ENCODE results near the gene ZCCHC2.

ZCCHC2 gene

GRCh38 chr18:62531931-62532330, 9.1 kb downstream of the ZCCHC2 start:
- Histone ChIP-seq H4K91ac (ENCODE audit: low read length) (no peak overlapping the region), H4K8ac (ENCODE audit: low read length) (no peak overlapping the region)

DNA sequence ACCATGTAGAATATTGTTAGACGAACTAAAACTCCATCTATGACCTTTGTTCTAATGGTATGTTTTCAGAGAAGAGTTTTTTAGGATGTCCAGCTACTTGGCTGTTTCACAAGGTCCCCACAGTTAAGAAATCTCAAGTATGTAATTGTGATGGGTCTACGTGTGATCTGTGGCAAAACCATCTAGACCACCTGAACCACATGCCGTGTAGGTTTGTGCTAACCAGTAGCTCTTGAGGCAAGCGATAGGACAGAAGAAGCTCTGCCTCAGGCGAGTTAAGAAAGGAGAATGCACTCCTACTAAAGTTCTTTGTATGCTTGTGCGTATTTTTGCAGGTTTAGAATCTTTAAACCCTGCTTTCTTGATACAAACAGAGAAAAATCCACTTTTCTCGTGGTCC, 13.2 kb downstream of the ZCCHC2 start:
- Histone ChIP-seq H3K23ac (ENCODE audit: low read length in 2 of 2) (no peak overlapping the region), H2BK15ac (ENCODE audit: low read depth, poor library complexity, severe bottlenecking) (no peak overlapping the region), H3K9ac (ENCODE audit: low read length) (no peak overlapping the region), H3K4me3 (ENCODE audit: insufficient read depth in 1 of 2, low read depth in 1 of 2, low read length in 2 of 2) (no peak overlapping the region), H3K79me1 (replicated peaks; ENCODE audit: low read length, poor library complexity, severe bottlenecking) (peaks cover 24% of the 10 kb centered on the region), H2AK5ac (ENCODE audit: low read length, severe bottlenecking) (no peak overlapping the region), H3K4ac (ENCODE audit: low read depth in 1 of 2, low read length in 2 of 2) (no peak overlapping the region), H4K8ac (ENCODE audit: low read length) (no peak overlapping the region), H3K18ac (ENCODE audit: low read depth in 1 of 2, low read length in 2 of 2) (no peak overlapping the region), H3K4me1 (ENCODE audit: control insufficient read depth, insufficient read depth, low read depth, low read length) (peaks cover 8% of the 10 kb centered on the region), H3K4me2 (ENCODE audit: low read length, poor library complexity, severe bottlenecking) (no peak overlapping the region), H4K91ac (ENCODE audit: low read length) (no peak overlapping the region), H3K9me3 (ENCODE audit: control insufficient read depth, low read length) (no peaks in the 10 kb centered on the region), H3K14ac (ENCODE audit: low read length in 2 of 2) (no peak overlapping the region), H2AFZ (ENCODE audit: low read depth, low read length) (no peak overlapping the region), H2BK12ac (ENCODE audit: low read length in 2 of 2) (no peak overlapping the region), H3K27ac (ENCODE audit: low read length, poor library complexity, severe bottlenecking) (no peak overlapping the region), H3K36me3 (ENCODE audit: control insufficient read depth in 1 of 2, insufficient read depth in 2 of 2, low read depth in 1 of 2, low read length in 2 of 2) (peaks cover 0 to 13% of the 10 kb centered on the region in 2 experiments), H2BK120ac (ENCODE audit: low read depth, low read length) (no peak overlapping the region), H3K27me3 (ENCODE audit: control insufficient read depth in 1 of 2, insufficient read depth in 1 of 2, low read length in 2 of 2) (no peaks in the 10 kb centered on the region), H2BK5ac (ENCODE audit: low read depth, low read length, poor library complexity, severe bottlenecking) (no peak overlapping the region)
- WGBS: 96% methylated on average over 7 of the region's 7 CpGs
- DNase-seq: no peak

More at GRCh38 chr18:62531931-62532330, 9.1 kb downstream of the ZCCHC2 start:
- Histone ChIP-seq H3K4ac (ENCODE audit: low read depth in 1 of 2, low read length in 2 of 2) (no peak overlapping the region), H2BK5ac (ENCODE audit: low read depth, low read length, poor library complexity, severe bottlenecking) (no peak overlapping the region), H3K36me3 (ENCODE audit: control insufficient read depth in 1 of 2, insufficient read depth in 2 of 2, low read depth in 1 of 2, low read length in 2 of 2) (no peaks in the 10 kb centered on the region), H3K14ac (ENCODE audit: low read length in 2 of 2) (no peak overlapping the region), H3K79me1 (replicated peaks; ENCODE audit: low read length, poor library complexity, severe bottlenecking) (peaks cover 21% of the 10 kb centered on the region), H3K18ac (ENCODE audit: low read depth in 1 of 2, low read length in 2 of 2) (no peak overlapping the region), H3K23ac (ENCODE audit: low read length in 2 of 2) (no peak overlapping the region), H2AFZ (ENCODE audit: low read depth, low read length) (no peak overlapping the region), H3K27me3 (ENCODE audit: control insufficient read depth in 1 of 2, insufficient read depth in 1 of 2, low read length in 2 of 2) (no peaks in the 10 kb centered on the region), H3K9ac (ENCODE audit: low read length) (no peak overlapping the region), H2BK12ac (ENCODE audit: low read length in 2 of 2) (no peak overlapping the region), H3K4me2 (ENCODE audit: low read length, poor library complexity, severe bottlenecking) (no peak overlapping the region), H3K27ac (ENCODE audit: low read length, poor library complexity, severe bottlenecking) (no peak overlapping the region), H3K4me1 (ENCODE audit: control insufficient read depth, insufficient read depth, low read depth, low read length) (peaks cover 2% of the 10 kb centered on the region), H2BK15ac (ENCODE audit: low read depth, poor library complexity, severe bottlenecking) (no peak overlapping the region), H3K9me3 (ENCODE audit: control insufficient read depth, low read length) (no peaks in the 10 kb centered on the region), H2AK5ac (ENCODE audit: low read length, severe bottlenecking) (no peak overlapping the region), H2BK120ac (ENCODE audit: low read depth, low read length) (no peak overlapping the region), H3K4me3 (ENCODE audit: insufficient read depth in 1 of 2, low read depth in 1 of 2, low read length in 2 of 2) (no peak overlapping the region)
- 95% methylated on average over 2 of the region's 9 CpGs for WGBS
- DNase-seq: no peak

DNA sequence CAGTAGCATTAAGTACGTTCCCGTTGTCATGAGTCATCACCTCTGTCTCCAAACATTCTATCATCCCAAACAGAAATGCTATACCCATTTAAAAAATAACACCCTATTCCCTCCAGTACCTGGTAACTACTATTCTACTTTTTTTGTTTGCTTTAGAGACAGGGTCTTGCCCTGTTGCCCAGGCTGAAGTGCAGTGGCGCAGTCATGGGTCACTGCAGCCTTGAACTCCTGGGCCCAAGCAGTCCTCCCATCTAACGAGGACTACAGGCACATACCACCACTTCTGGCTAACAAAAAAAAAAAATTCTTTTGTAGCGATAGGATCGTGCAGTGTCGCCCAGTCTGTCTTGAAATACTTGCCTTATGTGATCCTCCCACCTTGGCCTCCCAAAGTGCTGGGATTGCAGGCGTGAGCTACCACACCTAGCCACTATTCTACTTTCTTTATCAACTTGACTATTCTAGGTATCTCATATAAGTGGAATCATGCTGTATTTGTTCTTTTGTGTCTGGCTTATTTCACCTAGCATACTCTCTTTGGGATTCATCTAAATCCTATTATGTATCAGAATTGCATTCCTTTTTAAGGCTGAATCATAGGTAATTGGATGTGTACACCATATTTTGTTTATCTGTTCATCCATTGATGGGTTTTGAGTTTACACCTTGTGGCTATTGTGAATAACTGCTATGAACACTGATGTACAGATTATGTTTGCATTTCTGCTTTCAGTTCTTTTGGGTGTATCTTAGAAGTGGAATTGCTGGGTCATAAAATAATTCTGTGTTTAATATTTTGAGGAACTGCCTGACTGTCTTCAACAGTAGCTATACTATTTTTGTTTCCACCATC, 14.4 kb downstream of the ZCCHC2 start:
- no peak overlapping the region for H3K27ac ChIP-seq (ENCODE audit: low read length, poor library complexity, severe bottlenecking)
- H2BK5ac ChIP-seq (ENCODE audit: low read depth, low read length, poor library complexity, severe bottlenecking): no peak overlapping the region
- H3K79me1 ChIP-seq (replicated peaks; ENCODE audit: low read length, poor library complexity, severe bottlenecking): peaks cover 25% of the 10 kb centered on the region
- H3K9ac ChIP-seq (ENCODE audit: low read length): no peak overlapping the region
- no peak overlapping the region for H4K8ac ChIP-seq (ENCODE audit: low read length)
- no peak overlapping the region for H3K4ac ChIP-seq (ENCODE audit: low read depth in 1 of 2, low read length in 2 of 2)
- no peak overlapping the region for H2AK5ac ChIP-seq (ENCODE audit: low read length, severe bottlenecking)
- H3K9me3 ChIP-seq (ENCODE audit: control insufficient read depth, low read length): no peaks in the 10 kb centered on the region
- peaks cover 8% of the 10 kb centered on the region for H3K4me1 ChIP-seq (ENCODE audit: control insufficient read depth, insufficient read depth, low read depth, low read length)
- H2BK120ac ChIP-seq (ENCODE audit: low read depth, low read length): no peak overlapping the region
- H3K14ac ChIP-seq (ENCODE audit: low read length in 2 of 2): no peak overlapping the region
- H2BK15ac ChIP-seq (ENCODE audit: low read depth, poor library complexity, severe bottlenecking): no peak overlapping the region
- H4K91ac ChIP-seq (ENCODE audit: low read length): no peak overlapping the region
- no peak overlapping the region for H3K18ac ChIP-seq (ENCODE audit: low read depth in 1 of 2, low read length in 2 of 2)
- H2AFZ ChIP-seq (ENCODE audit: low read depth, low read length): no peak overlapping the region
- peaks cover 0 to 24% of the 10 kb centered on the region in 2 experiments for H3K36me3 ChIP-seq (ENCODE audit: control insufficient read depth in 1 of 2, insufficient read depth in 2 of 2, low read depth in 1 of 2, low read length in 2 of 2)
- no peak overlapping the region for H3K4me3 ChIP-seq (ENCODE audit: insufficient read depth in 1 of 2, low read depth in 1 of 2, low read length in 2 of 2)
- H2BK12ac ChIP-seq (ENCODE audit: low read length in 2 of 2): no peak overlapping the region
- no peak for DNase-seq
- H3K23ac ChIP-seq (ENCODE audit: low read length in 2 of 2): no peak overlapping the region
- no peak overlapping the region for H3K4me2 ChIP-seq (ENCODE audit: low read length, poor library complexity, severe bottlenecking)
- 93% methylated on average over 7 of the region's 8 CpGs for WGBS
- no peaks in the 10 kb centered on the region for H3K27me3 ChIP-seq (ENCODE audit: control insufficient read depth in 1 of 2, insufficient read depth in 1 of 2, low read length in 2 of 2)

DNA sequence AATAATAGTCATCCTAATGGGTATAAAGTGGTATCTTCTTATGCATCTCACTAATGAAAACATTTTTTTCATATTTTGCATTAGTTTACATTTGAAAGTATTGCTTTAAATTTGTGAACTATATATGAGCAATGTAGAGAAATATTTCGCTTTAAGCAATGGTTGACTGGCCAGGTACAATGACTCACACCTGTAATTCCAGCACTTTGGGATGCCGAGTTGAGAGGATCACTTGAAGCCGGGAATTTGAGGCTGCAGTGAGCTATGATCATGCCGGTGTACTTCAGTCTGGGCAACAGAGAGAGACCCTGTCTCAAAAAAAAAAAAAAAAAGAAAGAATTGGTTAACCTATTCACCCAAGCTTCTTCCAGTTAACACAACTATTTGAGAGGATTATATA, 15.1 kb downstream of the ZCCHC2 start:
- Histone ChIP-seq H2AK5ac (ENCODE audit: low read length, severe bottlenecking) (no peak overlapping the region), H3K9me3 (ENCODE audit: control insufficient read depth, low read length) (no peaks in the 10 kb centered on the region), H2BK15ac (ENCODE audit: low read depth, poor library complexity, severe bottlenecking) (no peak overlapping the region), H3K23ac (ENCODE audit: low read length in 2 of 2) (no peak overlapping the region), H2BK120ac (ENCODE audit: low read depth, low read length) (no peak overlapping the region), H4K8ac (ENCODE audit: low read length) (no peak overlapping the region), H3K18ac (ENCODE audit: low read depth in 1 of 2, low read length in 2 of 2) (no peak overlapping the region), H3K79me1 (replicated peaks; ENCODE audit: low read length, poor library complexity, severe bottlenecking) (peaks cover 23% of the 10 kb centered on the region), H3K14ac (ENCODE audit: low read length in 2 of 2) (no peak overlapping the region), H4K91ac (ENCODE audit: low read length) (no peak overlapping the region), H3K4ac (ENCODE audit: low read depth in 1 of 2, low read length in 2 of 2) (no peak overlapping the region), H2BK12ac (ENCODE audit: low read length in 2 of 2) (no peak overlapping the region), H3K4me3 (ENCODE audit: insufficient read depth in 1 of 2, low read depth in 1 of 2, low read length in 2 of 2) (no peak overlapping the region), H2AFZ (ENCODE audit: low read depth, low read length) (no peak overlapping the region), H3K36me3 (ENCODE audit: control insufficient read depth in 1 of 2, insufficient read depth in 2 of 2, low read depth in 1 of 2, low read length in 2 of 2) (peaks cover 2 to 31% of the 10 kb centered on the region in 2 experiments), H2BK5ac (ENCODE audit: low read depth, low read length, poor library complexity, severe bottlenecking) (no peak overlapping the region), H3K27me3 (ENCODE audit: control insufficient read depth in 1 of 2, insufficient read depth in 1 of 2, low read length in 2 of 2) (no peaks in the 10 kb centered on the region), H3K27ac (ENCODE audit: low read length, poor library complexity, severe bottlenecking) (no peak overlapping the region), H3K4me1 (ENCODE audit: control insufficient read depth, insufficient read depth, low read depth, low read length) (peaks cover 8% of the 10 kb centered on the region), H3K4me2 (ENCODE audit: low read length, poor library complexity, severe bottlenecking) (no peak overlapping the region), H3K9ac (ENCODE audit: low read length) (no peak overlapping the region)
- WGBS: 95% methylated on average over 4 of the region's 4 CpGs
- no peak for DNase-seq

Data from mesenchymal stem cell (in vitro differentiated cells and primary cell).